Osteoblast (primary cell): ENCODE measurements around the gene PGBD2. TPM values are rescaled to one million over a fixed set of nuclear protein-coding genes. Genes with fewer than 3 reads are reported as not detected.

Experiments
- DNase-seq: peaks from one replicate; pipeline ENCODE4 v3.0.0; 2011; ENCODE audit warnings: low spot score, mixed read lengths; ENCODE audit not compliant: insufficient read length; ENCODE audit errors: missing footprints
- H2AFZ ChIP-seq: 2 replicates; pipeline ENCODE4 v1.6.0; 2011; ENCODE audit warnings: mild to moderate bottlenecking, low read length
- H3K27ac ChIP-seq: 2 replicates; pipeline ENCODE4 v1.5.1; 2011; ENCODE audit warnings: mild to moderate bottlenecking, low read depth, low read length, moderate library complexity
- H3K27me3 ChIP-seq: 2 replicates; pipeline ENCODE4 v1.6.0; 2012; ENCODE audit warnings: mild to moderate bottlenecking, control low read depth, inconsistent platforms, low read length, moderate library complexity; ENCODE audit not compliant: insufficient read depth
- H3K36me3 ChIP-seq: 2 replicates; pipeline ENCODE4 v1.5.1; 2011; ENCODE audit warnings: mild to moderate bottlenecking, low read length, control low read depth, moderate library complexity; ENCODE audit not compliant: insufficient read depth
- H3K4me1 ChIP-seq: 2 replicates; pipeline ENCODE4 v1.5.1; 2011; ENCODE audit warnings: mild to moderate bottlenecking, low read length, control low read depth, moderate library complexity; ENCODE audit not compliant: insufficient read depth
- H3K4me2 ChIP-seq: 2 replicates; pipeline ENCODE4 v1.6.0; 2011; ENCODE audit warnings: mild to moderate bottlenecking, low read length; ENCODE audit not compliant: insufficient read depth
- H3K4me3 ChIP-seq: fragments of 200-600 bp; sonication (generic); 3 replicates; pipeline ENCODE4 v1.5.1; 2012; ENCODE audit warnings: mild to moderate bottlenecking, low read length, inconsistent platforms; ENCODE audit not compliant: insufficient read depth
- H3K79me2 ChIP-seq: 2 replicates; pipeline ENCODE4 v1.6.0; 2012; ENCODE audit warnings: mild to moderate bottlenecking, low read length, control low read depth, inconsistent platforms; ENCODE audit not compliant: insufficient read depth
- H3K9me3 ChIP-seq: 2 replicates; pipeline ENCODE4 v1.5.1; 2011; ENCODE audit warnings: low read depth, low read length, control low read depth
- H4K20me1 ChIP-seq: 2 replicates; pipeline ENCODE4 v1.6.0; 2012; ENCODE audit warnings: mild to moderate bottlenecking, low read length, control low read depth; ENCODE audit not compliant: insufficient read depth
- CTCF ChIP-seq: IDR thresholded peaks from 2 replicates; pipeline ENCODE4 v1.5.1; 2011; ENCODE audit warnings: mild to moderate bottlenecking, low read depth, low read length, moderate library complexity; ENCODE audit errors: extremely low read depth
- total RNA-seq: library from RNA; depleted of rRNA; stranded (reverse); fragments of >200 nt; gene quantifications from 2 replicates; pipeline ENCODE4 v1.2.3, GENCODE V29; 2012

PGBD2 gene
- total RNA-seq, 1 donor = 4.3 TPM

GRCh38 chr1:248914796-248915381 is 8.9 kb downstream of the PGBD2 start:
- no peak overlapping the region for H3K4me3 ChIP-seq
- no peak overlapping the region for H3K27ac ChIP-seq
- no peaks in the 10 kb centered on the region for H3K79me2 ChIP-seq
- peaks cover 31% of the 10 kb centered on the region for H3K36me3 ChIP-seq
- TF ChIP-seq CTCF = no peak
- no peaks in the 10 kb centered on the region for H3K4me1 ChIP-seq
- H3K4me2 ChIP-seq = no peak overlapping the region
- no peak overlapping the region for H2AFZ ChIP-seq
- H4K20me1 ChIP-seq = no peaks in the 10 kb centered on the region
- H3K27me3 ChIP-seq = no peaks in the 10 kb centered on the region
- DNase-seq = peak; percentile 90
- no peaks in the 10 kb centered on the region for H3K9me3 ChIP-seq

GRCh38 chr1:248918131-248918530 is 12.1 kb downstream of the PGBD2 start:
- Histone ChIP-seq H3K4me2 (no peak overlapping the region), H3K27me3 (no peaks in the 10 kb centered on the region), H4K20me1 (no peaks in the 10 kb centered on the region), H2AFZ (no peak overlapping the region), H3K27ac (no peak overlapping the region), H3K79me2 (no peaks in the 10 kb centered on the region), H3K36me3 (peaks cover 31% of the 10 kb centered on the region), H3K9me3 (no peaks in the 10 kb centered on the region), H3K4me3 (no peak overlapping the region), H3K4me1 (no peaks in the 10 kb centered on the region)
- no peak for DNase-seq
- no peak for TF ChIP-seq CTCF

GRCh38 chr1:248923352-248924338 is 17.6 kb downstream of the PGBD2 start:
- TF ChIP-seq CTCF = no peak
- DNase-seq = no peak

More at GRCh38 chr1:248923352-248924338, 17.6 kb downstream of the PGBD2 start:
- Histone ChIP-seq H3K79me2 (no peaks in the 10 kb centered on the region), H3K4me3 (no peak overlapping the region), H3K27me3 (no peaks in the 10 kb centered on the region), H3K9me3 (no peaks in the 10 kb centered on the region), H2AFZ (no peak overlapping the region), H3K4me1 (peaks cover 27% of the 10 kb centered on the region), H3K36me3 (no peaks in the 10 kb centered on the region), H4K20me1 (no peaks in the 10 kb centered on the region), H3K4me2 (no peak overlapping the region), H3K27ac (no peak overlapping the region)
